Lung (tissue), 12 donors: ENCODE data around the gene TPSG1. TPM values are rescaled to one million over a fixed set of nuclear protein-coding genes. Genes with fewer than 3 reads are reported as not detected.

Experiments used
- ATAC-seq: fragments of 200-7000 bp; cut with Tn5 transposase; one replicate; pipeline ENCODE4 v1.9.1; 2020; ENCODE audit warnings: moderate number of reproducible peaks; ENCODE audit not compliant: insufficient read depth, low FRiP score
- DNase-seq, 3 donors: peaks; one replicate each; pipeline ENCODE4 v3.0.0-alpha.2; 2013 to 2017
- H3K27ac ChIP-seq, 2 donors: one replicate each; pipeline ENCODE4 v1.5.1; 2013; ENCODE audit warnings: mild to moderate bottlenecking in 2 of 2, moderate library complexity in 2 of 2, control low read depth in 1 of 2, inconsistent platforms in 1 of 2, low read depth in 1 of 2, low read length in 1 of 2
- H3K27me3 ChIP-seq, 3 donors: one replicate each; pipeline ENCODE4 v1.5.1; 2013; ENCODE audit warnings: low read length in 2 of 3; ENCODE audit not compliant: control insufficient read depth in 3 of 3, insufficient read depth in 3 of 3
- H3K36me3 ChIP-seq, 4 donors: one replicate each; pipeline ENCODE4 v1.5.1; 2013; ENCODE audit warnings: low read length in 4 of 4, mild to moderate bottlenecking in 1 of 4, moderate library complexity in 1 of 4; ENCODE audit not compliant: control insufficient read depth in 4 of 4, insufficient read depth in 4 of 4
- H3K4me1 ChIP-seq, 5 donors: one replicate each; pipeline ENCODE4 v1.5.1; 2013; ENCODE audit warnings: low read length in 5 of 5, mild to moderate bottlenecking in 2 of 5, moderate library complexity in 1 of 5; ENCODE audit not compliant: control insufficient read depth in 5 of 5, insufficient read depth in 5 of 5
- H3K4me3 ChIP-seq: one replicate; pipeline ENCODE4 v1.5.1; 2013; ENCODE audit warnings: mild to moderate bottlenecking, control low read depth, moderate library complexity
- H3K9ac ChIP-seq, 2 donors: one replicate each; pipeline ENCODE4 v1.5.1; 2013; ENCODE audit warnings: low read length in 2 of 2, control low read depth in 1 of 2; ENCODE audit not compliant: insufficient read depth in 1 of 2
- H3K9me3 ChIP-seq, 4 donors: one replicate each; pipeline ENCODE4 v1.5.1; 2013; ENCODE audit warnings: low read length in 3 of 4, mild to moderate bottlenecking in 1 of 4, moderate library complexity in 1 of 4; ENCODE audit not compliant: control insufficient read depth in 4 of 4, insufficient read depth in 3 of 4
- CTCF ChIP-seq: IDR thresholded peaks from 2 replicates; pipeline ENCODE4 v1.5.1; 2012; ENCODE audit warnings: mild to moderate bottlenecking; ENCODE audit errors: control extremely low read depth, extremely low read depth
- WGBS, 2 donors: extraction: QIAGEN DNeasy Blood & Tissue Kit; methylation state at CpG; one replicate each; pipeline ENCODE4 v1.1.7; 2013; 5-methylcytosine and 5-hydroxymethylcytosine counted together
- polyA plus RNA-seq, 2 donors: library from polyadenylated mRNA; stranded (reverse); fragments of 200-250 nt; gene quantifications; one replicate each; pipeline ENCODE4 v1.2.1, GENCODE V29; 2013
- total RNA-seq, 2 donors: library from RNA; depleted of rRNA in 1 of 2; stranded (reverse); fragments of >200 nt in 1 of 2; gene quantifications; one replicate each; pipeline ENCODE4 v1.2.1, GENCODE V29; 2014 to 2021
- donor health status: control.
- donor health status: control.
- donor health status: Bipolar disorder and iron deficiency.
- donor health status: healthy.
- donor health status: DM: yes; HTN: yes; CAD: no.

The TPSG1 gene
- total and polyA plus RNA-seq, 4 donors = 0.03 to 2.9 (median 0.71) TPM; not detected in 1

- Histone ChIP-seq H3K9ac (no peak overlapping the region), H3K36me3 (no peaks in the 10 kb centered on the region), H3K4me3 (no peak overlapping the region), H3K9me3 (no peaks in the 10 kb centered on the region), H3K27ac (peak overlapping the region; percentile 35 to 53), H3K27me3 (no peaks in the 10 kb centered on the region), H3K4me1 (peaks cover 0 to 23% (median 9%) of the 10 kb centered on the region in 5 donors)
- peak in 1 of 3 donors; percentile 31 for DNase-seq
- 49 to 71% methylated on average over 39 of the region's 39 CpGs for WGBS, 2 donors
- TF ChIP-seq CTCF = no peak
- ATAC-seq = no peak
These were observed 43.4 kb downstream of the TPSG1 start for GRCh38 chr16:1181404-1182315.

- Histone ChIP-seq H3K27ac (peak overlapping the region in 1 of 2 donors; percentile 52), H3K4me1 (peaks cover 0 to 23% (median 9%) of the 10 kb centered on the region in 5 donors), H3K36me3 (no peaks in the 10 kb centered on the region), H3K4me3 (no peak overlapping the region), H3K9me3 (no peaks in the 10 kb centered on the region), H3K27me3 (no peaks in the 10 kb centered on the region), H3K9ac (no peak overlapping the region)
- TF ChIP-seq CTCF = no peak
- ATAC-seq (no peak), DNase-seq (peak; percentile 31 to 60 (median 57))
- 60 to 62% methylated on average over 36 to 38 of the region's 38 CpGs for WGBS, 2 donors
These were observed 44.3 kb downstream of the TPSG1 start for GRCh38 chr16:1180549-1181403.

- Histone ChIP-seq H3K9me3 (peaks cover 0 to 3% (median 0%) of the 10 kb centered on the region in 4 donors), H3K36me3 (no peaks in the 10 kb centered on the region), H3K4me3 (no peak overlapping the region), H3K9ac (no peak overlapping the region), H3K4me1 (peaks cover 0 to 21% (median 9%) of the 10 kb centered on the region in 5 donors), H3K27ac (no peak overlapping the region), H3K27me3 (no peaks in the 10 kb centered on the region)
- DNase-seq (no peak), ATAC-seq (no peak)
- no peak for TF ChIP-seq CTCF
- WGBS, 2 donors = 78 to 86% methylated on average over 21 of the region's 21 CpGs
These were observed 46.7 kb downstream of the TPSG1 start for GRCh38 chr16:1178295-1178910.
